ENCODE data around the gene PSMC1.

- TF ChIP-seq EP300 (IDR thresholded peaks at IDR 0.05) (no peak), CTCF (IDR thresholded peaks at IDR 0.05) (no peak), RAD21 (conservative IDR thresholded peaks at IDR 0.05 in 1 of 2, IDR thresholded peaks at IDR 0.05 in 1 of 2) (no peak), MYC (IDR thresholded peaks at IDR 0.05; ENCODE audit: borderline replicate concordance, low read length) (no peak), SMC3 (IDR thresholded peaks at IDR 0.05) (no peak), CEBPB (IDR thresholded peaks at IDR 0.05) (no peak), POLR2A (IDR thresholded peaks at IDR 0.05; ENCODE audit: low read length) (no peak)
Observed at GRCh38 chr14:90308561-90308960, 52.2 kb downstream of the PSMC1 start.
